NCI-H128 (cell line): Measurements from ENCODE around the gene ARL2BP.

ENCODE experiments used
- DNase-seq: peaks from one replicate; lab custom pipeline; 2025; ENCODE audit not compliant: unreplicated experiment; lab: John Stamatoyannopoulos, UW

Gene ARL2BP

GRCh38 chr16:57235128-57236021 lies 9.7 kb upstream of the ARL2BP start:
- DNase-seq: peak; percentile 74

GRCh38 chr16:57236022-57236350 lies 9.1 kb upstream of the ARL2BP start:
- no peak for DNase-seq

GRCh38 chr16:57238682-57239081 lies 6.4 kb upstream of the ARL2BP start:
- DNase-seq: no peak

- no peak for DNase-seq
Measured at GRCh38 chr16:57239107-57239506, 6.0 kb upstream of the ARL2BP start.

- DNase-seq: no peak
Measured at GRCh38 chr16:57240851-57241250, 4.2 kb upstream of the ARL2BP start.

GRCh38 chr16:57242650-57243049 lies 2.4 kb upstream of the ARL2BP start:
- no peak for DNase-seq

- DNase-seq: no peak
Measured at GRCh38 chr16:57244463-57244766, 644 bp upstream of the ARL2BP start.

- DNase-seq: no peak
Measured at GRCh38 chr16:57245472-57246113, 534 bp downstream of the ARL2BP start.

GRCh38 chr16:57251352-57251751 lies 6.3 kb downstream of the ARL2BP start:
- DNase-seq: no peak

- no peak for DNase-seq
Measured at GRCh38 chr16:57252148-57252721, 7.2 kb downstream of the ARL2BP start.

GRCh38 chr16:57253466-57253865 lies 8.4 kb downstream of the ARL2BP start:
- DNase-seq: no peak

- DNase-seq: no peak
Measured at GRCh38 chr16:57255686-57256415, 10.8 kb downstream of the ARL2BP start.

- no peak for DNase-seq
Measured at GRCh38 chr16:57256601-57257395, 11.7 kb downstream of the ARL2BP start.

GRCh38 chr16:57257455-57258070 lies 12.5 kb downstream of the ARL2BP start:
- DNase-seq: no peak

- no peak for DNase-seq
Measured at GRCh38 chr16:57258226-57258909, 13.3 kb downstream of the ARL2BP start.

- no peak for DNase-seq
Measured at GRCh38 chr16:57258910-57259475, 13.9 kb downstream of the ARL2BP start.

- DNase-seq: no peak
Measured at GRCh38 chr16:57260294-57260929, 15.4 kb downstream of the ARL2BP start.

GRCh38 chr16:57261806-57262205 lies 16.7 kb downstream of the ARL2BP start:
- DNase-seq: no peak
